Duodenal mucosa (tissue), 2 donors: ENCODE data around the gene KIF9.

Source experiments
- H3K27ac ChIP-seq: one replicate; pipeline ENCODE4 v1.7.0; 2013; ENCODE audit warnings: low read depth, low read length
- H3K27me3 ChIP-seq, 2 donors: one replicate each; pipeline ENCODE4 v1.7.0; 2013; ENCODE audit warnings: low read length in 2 of 2, control low read depth in 1 of 2; ENCODE audit not compliant: insufficient read depth in 2 of 2, control insufficient read depth in 1 of 2
- H3K36me3 ChIP-seq, 2 donors: one replicate each; pipeline ENCODE4 v1.7.0; 2013; ENCODE audit warnings: low read length in 2 of 2, control low read depth in 1 of 2; ENCODE audit not compliant: insufficient read depth in 2 of 2, control insufficient read depth in 1 of 2
- H3K4me1 ChIP-seq, 2 donors: one replicate each; pipeline ENCODE4 v1.7.0; 2013; ENCODE audit warnings: low read length in 2 of 2, control low read depth in 1 of 2; ENCODE audit not compliant: insufficient read depth in 2 of 2, control insufficient read depth in 1 of 2
- H3K4me3 ChIP-seq, 2 donors: one replicate each; pipeline ENCODE4 v1.7.0; 2013; ENCODE audit warnings: low read length in 2 of 2, low read depth in 1 of 2
- H3K9ac ChIP-seq, 2 donors: one replicate each; pipeline ENCODE4 v1.7.0; 2013; ENCODE audit warnings: low read length in 2 of 2, low read depth in 1 of 2
- H3K9me3 ChIP-seq, 2 donors: one replicate each; pipeline ENCODE4 v1.7.0; 2013; ENCODE audit warnings: low read length in 2 of 2, control low read depth in 1 of 2; ENCODE audit not compliant: control insufficient read depth in 1 of 2

KIF9 gene

GRCh38 chr3:47274652-47275051 lies 7.9 kb downstream of the KIF9 start:
- Histone ChIP-seq H3K9ac (no peak overlapping the region), H3K27ac (no peak overlapping the region), H3K4me1 (no peaks in the 10 kb centered on the region), H3K36me3 (peaks cover 4 to 6% of the 10 kb centered on the region in 2 donors), H3K4me3 (no peak overlapping the region), H3K9me3 (no peaks in the 10 kb centered on the region), H3K27me3 (no peaks in the 10 kb centered on the region)

GRCh38 chr3:47273564-47273963 lies 9.0 kb downstream of the KIF9 start:
- Histone ChIP-seq H3K27ac (no peak overlapping the region), H3K36me3 (peaks cover 4 to 6% of the 10 kb centered on the region in 2 donors), H3K4me3 (no peak overlapping the region), H3K4me1 (no peaks in the 10 kb centered on the region), H3K9me3 (no peaks in the 10 kb centered on the region), H3K27me3 (no peaks in the 10 kb centered on the region), H3K9ac (no peak overlapping the region)

- Histone ChIP-seq H3K4me3 (no peak overlapping the region), H3K9me3 (no peaks in the 10 kb centered on the region), H3K27me3 (no peaks in the 10 kb centered on the region), H3K36me3 (peaks cover under 1 to 4% of the 10 kb centered on the region in 2 donors), H3K27ac (no peak overlapping the region), H3K4me1 (no peaks in the 10 kb centered on the region), H3K9ac (no peak overlapping the region)
Measured at GRCh38 chr3:47270526-47270925, 12.1 kb downstream of the KIF9 start.

- Histone ChIP-seq H3K4me1 (no peaks in the 10 kb centered on the region), H3K36me3 (no peaks in the 10 kb centered on the region), H3K27me3 (no peaks in the 10 kb centered on the region), H3K4me3 (no peak overlapping the region), H3K9ac (no peak overlapping the region), H3K27ac (no peak overlapping the region), H3K9me3 (no peaks in the 10 kb centered on the region)
Measured at GRCh38 chr3:47267490-47267824, 15.1 kb downstream of the KIF9 start.

GRCh38 chr3:47266709-47267489 lies 15.7 kb downstream of the KIF9 start:
- no peak overlapping the region for H3K27ac ChIP-seq
- H3K27me3 ChIP-seq, result no peaks in the 10 kb centered on the region
- H3K4me1 ChIP-seq, result no peaks in the 10 kb centered on the region
- no peak overlapping the region for H3K9ac ChIP-seq
- H3K9me3 ChIP-seq, result no peaks in the 10 kb centered on the region
- H3K36me3 ChIP-seq, result no peaks in the 10 kb centered on the region
- no peak overlapping the region for H3K4me3 ChIP-seq

GRCh38 chr3:47265725-47266428 lies 16.7 kb downstream of the KIF9 start:
- no peaks in the 10 kb centered on the region for H3K4me1 ChIP-seq
- no peaks in the 10 kb centered on the region for H3K27me3 ChIP-seq
- no peak overlapping the region for H3K4me3 ChIP-seq
- H3K27ac ChIP-seq, result no peak overlapping the region
- no peaks in the 10 kb centered on the region for H3K9me3 ChIP-seq
- H3K9ac ChIP-seq, result no peak overlapping the region
- no peaks in the 10 kb centered on the region for H3K36me3 ChIP-seq

- no peak overlapping the region for H3K27ac ChIP-seq
- H3K36me3 ChIP-seq, result no peaks in the 10 kb centered on the region
- no peaks in the 10 kb centered on the region for H3K27me3 ChIP-seq
- H3K9me3 ChIP-seq, result no peaks in the 10 kb centered on the region
- no peaks in the 10 kb centered on the region for H3K4me1 ChIP-seq
- no peak overlapping the region for H3K4me3 ChIP-seq
- no peak overlapping the region for H3K9ac ChIP-seq
Measured at GRCh38 chr3:47265008-47265407, 17.6 kb downstream of the KIF9 start.

- Histone ChIP-seq H3K4me3 (no peak overlapping the region), H3K4me1 (no peaks in the 10 kb centered on the region), H3K9ac (no peak overlapping the region), H3K27ac (no peak overlapping the region), H3K9me3 (no peaks in the 10 kb centered on the region), H3K27me3 (no peaks in the 10 kb centered on the region), H3K36me3 (no peaks in the 10 kb centered on the region)
Measured at GRCh38 chr3:47261301-47261700, 21.3 kb downstream of the KIF9 start.

GRCh38 chr3:47260605-47261004 lies 22.0 kb downstream of the KIF9 start:
- Histone ChIP-seq H3K9me3 (no peaks in the 10 kb centered on the region), H3K4me1 (no peaks in the 10 kb centered on the region), H3K4me3 (no peak overlapping the region), H3K27ac (no peak overlapping the region), H3K27me3 (no peaks in the 10 kb centered on the region), H3K36me3 (no peaks in the 10 kb centered on the region), H3K9ac (no peak overlapping the region)

GRCh38 chr3:47259114-47259513 lies 23.5 kb downstream of the KIF9 start:
- Histone ChIP-seq H3K4me1 (no peaks in the 10 kb centered on the region), H3K27me3 (no peaks in the 10 kb centered on the region), H3K9ac (no peak overlapping the region), H3K4me3 (no peak overlapping the region), H3K27ac (no peak overlapping the region), H3K9me3 (no peaks in the 10 kb centered on the region), H3K36me3 (no peaks in the 10 kb centered on the region)
